ENCODE data around the gene CASP9.
"Not testable (repeated sequence)": the region's sequence is repeated elsewhere in the genome, so short reads cannot be mapped to it uniquely, and the experiment has no call there.

Gene CASP9

GRCh38 chr1:15469821-15470448 lies 54.1 kb downstream of the CASP9 start:
- H3K4me3 Mint-ChIP-seq, H3K4me1 Mint-ChIP-seq, H3K36me3 Mint-ChIP-seq, H3K27me3 Mint-ChIP-seq, H3K27ac Mint-ChIP-seq, H3K9me3 Mint-ChIP-seq: not testable (repeated sequence)

- no peaks in the 10 kb centered on the region for H3K4me1 Mint-ChIP-seq
- H3K36me3 Mint-ChIP-seq: no peaks in the 10 kb centered on the region
- H3K4me3 Mint-ChIP-seq: no peak overlapping the region
- no peaks in the 10 kb centered on the region for H3K27me3 Mint-ChIP-seq
- H3K27ac Mint-ChIP-seq: no peak overlapping the region
- H3K9me3 Mint-ChIP-seq: no peaks in the 10 kb centered on the region
These were observed 54.7 kb downstream of the CASP9 start for GRCh38 chr1:15469361-15469760.

- H3K36me3 Mint-ChIP-seq: no peaks in the 10 kb centered on the region
- H3K27ac Mint-ChIP-seq: no peak overlapping the region
- H3K4me1 Mint-ChIP-seq: no peaks in the 10 kb centered on the region
- H3K4me3 Mint-ChIP-seq: no peak overlapping the region
- no peaks in the 10 kb centered on the region for H3K27me3 Mint-ChIP-seq
- no peaks in the 10 kb centered on the region for H3K9me3 Mint-ChIP-seq
These were observed 55.9 kb downstream of the CASP9 start for GRCh38 chr1:15468145-15468544.

GRCh38 chr1:15466955-15467625 lies 56.9 kb downstream of the CASP9 start:
- not testable (repeated sequence) for H3K36me3 Mint-ChIP-seq, H3K9me3 Mint-ChIP-seq, H3K4me1 Mint-ChIP-seq, H3K27me3 Mint-ChIP-seq, H3K4me3 Mint-ChIP-seq
- H3K27ac Mint-ChIP-seq: peak overlapping the region; percentile 3

- H3K36me3 Mint-ChIP-seq: no peaks in the 10 kb centered on the region
- H3K9me3 Mint-ChIP-seq: no peaks in the 10 kb centered on the region
- H3K27me3 Mint-ChIP-seq: no peaks in the 10 kb centered on the region
- no peak overlapping the region for H3K27ac Mint-ChIP-seq
- H3K4me1 Mint-ChIP-seq: no peaks in the 10 kb centered on the region
- no peak overlapping the region for H3K4me3 Mint-ChIP-seq
These were observed 58.3 kb downstream of the CASP9 start for GRCh38 chr1:15465674-15466073.

GRCh38 chr1:15463926-15464322 lies 60.1 kb downstream of the CASP9 start:
- H3K27me3 Mint-ChIP-seq, H3K9me3 Mint-ChIP-seq, H3K27ac Mint-ChIP-seq, H3K4me3 Mint-ChIP-seq, H3K4me1 Mint-ChIP-seq, H3K36me3 Mint-ChIP-seq: not testable (repeated sequence)

GRCh38 chr1:15463064-15463800 lies 60.8 kb downstream of the CASP9 start:
- not testable (repeated sequence) for H3K36me3 Mint-ChIP-seq, H3K4me3 Mint-ChIP-seq, H3K4me1 Mint-ChIP-seq, H3K27ac Mint-ChIP-seq, H3K27me3 Mint-ChIP-seq, H3K9me3 Mint-ChIP-seq

GRCh38 chr1:15460708-15461095 lies 63.3 kb downstream of the CASP9 start:
- H3K27ac Mint-ChIP-seq: no peak overlapping the region
- H3K36me3 Mint-ChIP-seq: no peaks in the 10 kb centered on the region
- H3K27me3 Mint-ChIP-seq: no peaks in the 10 kb centered on the region
- H3K4me3 Mint-ChIP-seq: no peak overlapping the region
- H3K9me3 Mint-ChIP-seq: no peaks in the 10 kb centered on the region
- H3K4me1 Mint-ChIP-seq: no peaks in the 10 kb centered on the region

- no peaks in the 10 kb centered on the region for H3K4me1 Mint-ChIP-seq
- H3K27me3 Mint-ChIP-seq: no peaks in the 10 kb centered on the region
- H3K27ac Mint-ChIP-seq: no peak overlapping the region
- H3K36me3 Mint-ChIP-seq: no peaks in the 10 kb centered on the region
- H3K9me3 Mint-ChIP-seq: no peaks in the 10 kb centered on the region
- no peak overlapping the region for H3K4me3 Mint-ChIP-seq
These were observed 64.0 kb downstream of the CASP9 start for GRCh38 chr1:15459771-15460707.

GRCh38 chr1:15458388-15458787 lies 65.6 kb downstream of the CASP9 start:
- H3K36me3 Mint-ChIP-seq, H3K9me3 Mint-ChIP-seq, H3K27ac Mint-ChIP-seq, H3K4me1 Mint-ChIP-seq, H3K27me3 Mint-ChIP-seq, H3K4me3 Mint-ChIP-seq: not testable (repeated sequence)

GRCh38 chr1:15457585-15457984 lies 66.4 kb downstream of the CASP9 start:
- no peaks in the 10 kb centered on the region for H3K27me3 Mint-ChIP-seq
- no peaks in the 10 kb centered on the region for H3K9me3 Mint-ChIP-seq
- no peak overlapping the region for H3K27ac Mint-ChIP-seq
- no peaks in the 10 kb centered on the region for H3K36me3 Mint-ChIP-seq
- H3K4me3 Mint-ChIP-seq: no peak overlapping the region
- no peaks in the 10 kb centered on the region for H3K4me1 Mint-ChIP-seq

GRCh38 chr1:15456313-15456954 lies 67.6 kb downstream of the CASP9 start, which contains the start of gene CELA2A:
Gene CELA2A (plus strand): TSS chr1:15456732. CDS start chr1:15456754, 22 bp downstream.
- no peaks in the 10 kb centered on the region for H3K4me1 Mint-ChIP-seq

GRCh38 chr1:15455522-15455921 lies 68.5 kb downstream of the CASP9 start:
- no peaks in the 10 kb centered on the region for H3K9me3 Mint-ChIP-seq
- no peaks in the 10 kb centered on the region for H3K27me3 Mint-ChIP-seq
- H3K4me1 Mint-ChIP-seq: no peaks in the 10 kb centered on the region
- H3K4me3 Mint-ChIP-seq: no peak overlapping the region
- H3K36me3 Mint-ChIP-seq: no peaks in the 10 kb centered on the region
- H3K27ac Mint-ChIP-seq: no peak overlapping the region

More at GRCh38 chr1:15456313-15456954, 67.6 kb downstream of the CASP9 start, which contains the start of gene CELA2A:
- no peaks in the 10 kb centered on the region for H3K36me3 Mint-ChIP-seq
- no peak within 1 kb of the TSS for H3K27ac Mint-ChIP-seq
- H3K4me3 Mint-ChIP-seq: no peak within 1 kb of the TSS
- H3K27me3 Mint-ChIP-seq: no peaks in the 10 kb centered on the region
- no peaks in the 10 kb centered on the region for H3K9me3 Mint-ChIP-seq

- no peaks in the 10 kb centered on the region for H3K27me3 Mint-ChIP-seq
- H3K36me3 Mint-ChIP-seq: no peaks in the 10 kb centered on the region
- no peaks in the 10 kb centered on the region for H3K9me3 Mint-ChIP-seq
- H3K27ac Mint-ChIP-seq: no peak overlapping the region
- H3K4me3 Mint-ChIP-seq: no peak overlapping the region
- no peaks in the 10 kb centered on the region for H3K4me1 Mint-ChIP-seq
These were observed 69.8 kb downstream of the CASP9 start for GRCh38 chr1:15454256-15454655.

GRCh38 chr1:15453734-15454133 lies 70.3 kb downstream of the CASP9 start:
- no peaks in the 10 kb centered on the region for H3K9me3 Mint-ChIP-seq
- H3K27ac Mint-ChIP-seq: no peak overlapping the region
- H3K4me1 Mint-ChIP-seq: no peaks in the 10 kb centered on the region
- H3K4me3 Mint-ChIP-seq: no peak overlapping the region
- H3K36me3 Mint-ChIP-seq: no peaks in the 10 kb centered on the region
- no peaks in the 10 kb centered on the region for H3K27me3 Mint-ChIP-seq
